Tibial nerve (tissue), 4 donors: ENCODE measurements around the gene TLCD2. TPM values are rescaled to one million over a fixed set of nuclear protein-coding genes. Genes with fewer than 3 reads are reported as not detected.

Experiments used
- DNase-seq, 2 donors: peaks; one replicate each; pipeline ENCODE4 v3.0.0-alpha.2; 2019; ENCODE audit warnings: low spot score in 2 of 2
- H3K27ac ChIP-seq, 4 donors: fragments of 200-600 bp; sonication (generic) in 3 of 4; one replicate each; pipeline ENCODE4 v1.5.1; 2017 to 2019; ENCODE audit warnings: mild to moderate bottlenecking in 1 of 4
- H3K27me3 ChIP-seq, 2 donors: fragments of 200-600 bp; sonication (generic) in 1 of 2; one replicate each; pipeline versions ENCODE4 v1.5.1 to v1.6.0; 2017 to 2019
- H3K36me3 ChIP-seq, 3 donors: fragments of 200-600 bp; sonication (generic); one replicate each; pipeline ENCODE4 v1.5.1; 2018 to 2019
- H3K4me1 ChIP-seq, 4 donors: fragments of 200-600 bp; sonication (generic) in 3 of 4; one replicate each; pipeline ENCODE4 v1.5.1; 2017 to 2019
- H3K4me3 ChIP-seq, 4 donors: fragments of 200-600 bp; sonication (generic) in 3 of 4; one replicate each; pipeline ENCODE4 v1.5.1; 2017 to 2019; ENCODE audit warnings: mild to moderate bottlenecking in 1 of 4, moderate library complexity in 1 of 4
- H3K9me3 ChIP-seq, 4 donors: fragments of 200-600 bp; sonication (generic) in 3 of 4; one replicate each; pipeline ENCODE4 v1.5.1; 2017 to 2019
- CTCF ChIP-seq, 5 experiments: fragments of 200-600 bp in 3 of 5; fragments of 450-650 bp in 2 of 5; sonication (generic) in 3 of 5; IDR thresholded peaks; one replicate each; pipeline ENCODE4 v1.5.1; 2016 to 2019; ENCODE audit warnings: antibody characterized with exemption in 5 of 5, mild to moderate bottlenecking in 3 of 5, moderate library complexity in 2 of 5
- EP300 ChIP-seq, 2 donors: sonication (generic); formaldehyde crosslinking; IDR thresholded peaks; one replicate each; pipeline ENCODE4 v1.6.1; 2017; ENCODE audit warnings: antibody characterized with exemption in 2 of 2, mild to moderate bottlenecking in 1 of 2
- POLR2A ChIP-seq, 2 donors: fragments of 450-650 bp; IDR thresholded peaks; one replicate each; pipeline ENCODE4 v1.6.1; 2017; ENCODE audit warnings: antibody characterized with exemption in 2 of 2, mild to moderate bottlenecking in 2 of 2, moderate library complexity in 2 of 2
- WGBS, 2 donors: methylation state at CpG; one replicate each; pipeline ENCODE4 v1.1.5; 2018; 5-methylcytosine and 5-hydroxymethylcytosine counted together
- total RNA-seq, 4 donors: library from RNA; depleted of rRNA; stranded (reverse); fragments of >200 nt; gene quantifications; one replicate each; pipeline ENCODE4 v1.1.0, GENCODE V29; 2016

TLCD2 gene
- total RNA-seq, 4 donors from 2014 or later: 7.5 to 11.8 (median 11.1) TPM

- H3K4me1 ChIP-seq: peaks cover 0 to 60% (median 20%) of the 10 kb centered on the region in 4 donors
- H3K9me3 ChIP-seq: no peaks in the 10 kb centered on the region
- peak; percentile 46 to 73 for TF ChIP-seq POLR2A (IDR thresholded peaks at IDR 0.05)
- TF ChIP-seq CTCF (IDR thresholded peaks at IDR 0.05): no peak
- TF ChIP-seq EP300 (IDR thresholded peaks at IDR 0.05): peak; percentile 35 to 88
- H3K36me3 ChIP-seq: peaks cover 4 to 94% (median 6%) of the 10 kb centered on the region in 3 donors
- no peaks in the 10 kb centered on the region for H3K27me3 ChIP-seq
- WGBS, 2 donors: 56 to 79% methylated on average over 15 to 36 of the region's 40 CpGs
- peak; percentile 94 to 96 for DNase-seq
- peak overlapping the region in 3 of 4 donors; percentile 16 to 43 (median 26) for H3K4me3 ChIP-seq
- H3K27ac ChIP-seq: peak overlapping the region; percentile 87 to 98 (median 92)
Measured at GRCh38 chr17:1730326-1731193, 20.4 kb upstream of the TLCD2 start.

DNA sequence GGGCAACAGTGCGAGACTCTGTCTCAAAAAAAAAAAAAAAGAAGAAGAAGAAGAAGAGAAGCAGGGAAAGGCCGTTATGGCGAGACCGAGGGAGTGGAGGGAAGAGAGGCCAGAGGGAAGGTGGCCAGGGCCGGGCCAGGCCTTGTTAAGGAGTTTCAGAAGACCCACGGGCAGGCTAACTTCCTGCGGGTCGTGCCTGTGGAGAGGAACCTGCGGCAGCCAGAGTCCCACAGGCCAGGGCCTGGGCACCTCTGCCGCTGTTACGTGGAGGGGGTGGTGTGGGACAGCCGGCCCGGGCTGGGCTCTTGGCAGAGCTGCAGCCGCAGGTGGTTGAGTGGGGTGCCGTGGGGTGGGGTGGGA lies 19.8 kb upstream of the TLCD2 start:
- H3K4me3 ChIP-seq: peak overlapping the region in 1 of 4 donors; percentile 43
- no peak for TF ChIP-seq CTCF (IDR thresholded peaks at IDR 0.05)
- no peak for TF ChIP-seq POLR2A (IDR thresholded peaks at IDR 0.05)
- TF ChIP-seq EP300 (IDR thresholded peaks at IDR 0.05): no peak
- no peak for DNase-seq
- 49% methylated on average over 9 to 15 of the region's 15 CpGs for WGBS, 2 donors
- peak overlapping the region; percentile 87 to 98 (median 92) for H3K27ac ChIP-seq
- H3K36me3 ChIP-seq: peaks cover 4 to 88% (median 6%) of the 10 kb centered on the region in 3 donors
- H3K9me3 ChIP-seq: no peaks in the 10 kb centered on the region
- no peaks in the 10 kb centered on the region for H3K27me3 ChIP-seq
- H3K4me1 ChIP-seq: peaks cover 0 to 61% (median 26%) of the 10 kb centered on the region in 4 donors

GRCh38 chr17:1727876-1728630 lies 17.9 kb upstream of the TLCD2 start:
- Histone ChIP-seq H3K36me3 (peaks cover 0 to 69% (median 4%) of the 10 kb centered on the region in 3 donors), H3K4me1 (peaks cover 0 to 76% (median 33%) of the 10 kb centered on the region in 4 donors), H3K4me3 (no peak overlapping the region), H3K27ac (peak overlapping the region in 1 of 4 donors; percentile 35), H3K9me3 (no peaks in the 10 kb centered on the region), H3K27me3 (no peaks in the 10 kb centered on the region)
- 83 to 86% methylated on average over 18 to 25 of the region's 28 CpGs for WGBS, 2 donors
- no peak for DNase-seq
- TF ChIP-seq CTCF (IDR thresholded peaks at IDR 0.05) (no peak), EP300 (IDR thresholded peaks at IDR 0.05) (no peak), POLR2A (IDR thresholded peaks at IDR 0.05) (no peak)

DNA sequence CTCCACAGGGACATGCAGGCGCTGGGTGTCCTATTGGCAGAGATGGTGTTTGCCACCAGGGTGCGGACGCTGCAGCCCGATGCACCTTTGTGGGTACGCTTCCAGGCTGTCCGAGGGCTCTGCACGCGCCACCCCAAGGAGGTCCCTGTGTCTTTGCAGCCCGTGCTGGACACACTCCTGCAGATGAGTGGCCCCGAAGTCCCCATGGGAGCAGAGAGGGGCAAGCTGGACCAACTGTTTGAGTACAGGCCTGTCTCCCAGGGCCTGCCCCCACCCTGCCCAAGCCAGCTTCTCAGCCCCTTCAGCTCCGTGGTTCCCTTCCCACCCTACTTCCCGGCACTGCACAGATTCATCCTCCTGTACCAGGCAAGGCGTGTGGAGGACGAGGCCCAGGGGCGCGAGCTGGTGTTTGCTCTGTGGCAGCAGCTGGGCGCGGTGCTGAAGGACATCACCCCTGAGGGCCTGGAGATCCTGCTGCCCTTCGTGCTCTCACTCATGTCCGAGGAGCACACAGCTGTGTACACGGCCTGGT lies 17.1 kb upstream of the TLCD2 start:
- no peak overlapping the region for H3K4me3 ChIP-seq
- whole genome bisulfite sequencing, 2 donors: 89 to 95% methylated on average over 12 to 20 of the region's 21 CpGs
- H3K27me3 ChIP-seq: no peaks in the 10 kb centered on the region
- H3K4me1 ChIP-seq: peaks cover 0 to 80% (median 35%) of the 10 kb centered on the region in 4 donors
- no peak overlapping the region for H3K27ac ChIP-seq
- no peaks in the 10 kb centered on the region for H3K9me3 ChIP-seq
- TF ChIP-seq CTCF (IDR thresholded peaks at IDR 0.05): no peak
- no peak for TF ChIP-seq POLR2A (IDR thresholded peaks at IDR 0.05)
- TF ChIP-seq EP300 (IDR thresholded peaks at IDR 0.05): no peak
- peaks cover 0 to 62% (median 4%) of the 10 kb centered on the region in 3 donors for H3K36me3 ChIP-seq
- no peak for DNase-seq
